Measurements from ENCODE around the gene E2F2.
A peak's percentile ranks its signal among the peaks of the same experiment; 100 is the strongest.

E2F2 gene

DNA sequence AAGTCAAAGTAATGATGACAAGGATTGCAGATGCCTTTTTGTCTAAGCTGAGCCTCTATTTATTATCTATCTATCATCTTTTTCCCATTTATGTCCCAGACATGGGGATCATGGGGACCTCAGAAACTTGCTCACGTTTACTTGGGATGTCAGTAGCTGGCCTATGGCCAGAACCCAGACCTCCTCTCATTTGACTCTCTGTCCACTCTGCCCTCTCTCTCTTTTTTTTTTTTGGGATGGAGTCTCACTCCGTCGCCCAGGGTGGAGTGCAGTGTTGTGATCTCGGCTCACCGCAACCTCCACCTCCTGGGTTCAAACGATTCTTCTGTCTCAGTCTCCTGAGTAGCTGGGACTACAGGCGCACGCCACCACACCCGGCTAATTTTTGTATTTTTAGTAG lies 32.0 kb upstream of the E2F2 start:
- no peak for DNase-seq (ENCODE audit: low read depth)

DNA sequence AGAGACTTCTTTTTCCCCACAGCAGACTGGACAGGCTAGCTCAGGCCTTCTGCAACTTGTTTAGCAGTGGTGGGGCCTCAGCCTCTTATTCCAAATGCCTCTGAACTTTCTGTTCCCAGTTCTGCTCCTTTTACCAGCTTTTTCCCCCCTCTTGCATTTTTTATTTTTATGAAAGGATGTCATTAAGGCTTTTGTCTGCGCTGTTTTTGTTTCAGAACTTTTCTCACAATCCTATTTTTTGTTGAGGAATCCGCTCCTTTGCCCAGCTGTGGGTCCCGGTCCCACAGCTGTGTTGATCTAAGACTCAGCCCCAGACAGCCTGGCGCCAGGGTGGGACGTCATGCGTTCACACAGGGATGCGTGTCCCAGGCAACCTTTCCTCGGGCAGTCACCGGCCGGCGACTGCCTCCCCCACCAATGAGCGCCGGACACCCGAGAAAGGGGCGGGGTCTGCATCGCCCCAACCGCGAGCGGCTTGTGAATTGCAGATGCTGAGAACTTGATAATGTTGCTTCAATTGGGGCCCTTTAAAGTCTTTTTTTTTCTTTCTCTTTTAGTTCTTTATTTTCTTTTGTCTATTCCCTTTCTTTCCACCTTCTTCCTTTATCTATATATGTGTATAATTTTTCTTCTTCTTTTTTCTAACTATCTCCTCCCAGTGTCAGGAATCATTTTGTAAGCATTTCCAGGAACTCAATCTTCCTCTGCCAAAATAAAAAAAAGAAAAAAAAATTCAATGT lies 31.3 kb upstream of the E2F2 start:
- DNase-seq (ENCODE audit: low read depth): no peak

- DNase-seq (ENCODE audit: low read depth): no peak
Observed at GRCh38 chr1:23561813-23562100, 30.7 kb upstream of the E2F2 start.

DNA sequence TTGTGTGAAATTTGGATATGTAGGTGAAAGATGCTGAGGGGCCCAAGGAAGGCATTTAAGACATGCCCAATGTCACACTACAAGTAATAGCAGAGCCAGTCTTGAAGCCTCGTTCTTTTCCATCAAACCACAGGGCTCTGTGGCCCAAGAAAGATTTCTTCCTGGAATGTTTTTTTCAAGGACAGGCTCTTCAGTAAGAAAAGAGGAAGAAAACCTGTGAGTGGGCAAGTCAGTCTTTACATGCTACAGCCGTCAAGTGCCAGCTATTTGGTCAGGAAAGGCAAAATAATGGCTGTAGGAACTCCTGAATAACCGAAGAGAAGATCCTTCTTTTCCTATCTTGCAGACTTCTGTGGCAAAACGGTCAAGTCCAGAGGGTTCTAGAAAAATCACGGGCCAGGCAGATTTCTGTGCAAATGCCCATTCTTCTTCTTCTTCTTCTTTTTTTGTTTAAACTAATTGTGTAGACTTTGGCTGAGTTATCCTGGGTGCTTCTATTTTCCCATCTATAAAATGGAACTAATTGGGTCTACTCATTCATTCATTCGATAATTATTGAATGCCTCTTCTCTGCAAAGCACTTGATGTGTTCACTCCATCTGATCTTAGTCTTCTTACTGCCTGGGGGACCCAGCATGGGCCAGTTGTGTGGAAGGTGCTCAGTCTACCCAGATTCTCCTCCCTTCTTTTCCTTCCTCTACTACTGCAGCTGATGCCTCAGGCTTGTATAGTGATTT lies 30.2 kb upstream of the E2F2 start:
- no peak for DNase-seq (ENCODE audit: low read depth)

DNA sequence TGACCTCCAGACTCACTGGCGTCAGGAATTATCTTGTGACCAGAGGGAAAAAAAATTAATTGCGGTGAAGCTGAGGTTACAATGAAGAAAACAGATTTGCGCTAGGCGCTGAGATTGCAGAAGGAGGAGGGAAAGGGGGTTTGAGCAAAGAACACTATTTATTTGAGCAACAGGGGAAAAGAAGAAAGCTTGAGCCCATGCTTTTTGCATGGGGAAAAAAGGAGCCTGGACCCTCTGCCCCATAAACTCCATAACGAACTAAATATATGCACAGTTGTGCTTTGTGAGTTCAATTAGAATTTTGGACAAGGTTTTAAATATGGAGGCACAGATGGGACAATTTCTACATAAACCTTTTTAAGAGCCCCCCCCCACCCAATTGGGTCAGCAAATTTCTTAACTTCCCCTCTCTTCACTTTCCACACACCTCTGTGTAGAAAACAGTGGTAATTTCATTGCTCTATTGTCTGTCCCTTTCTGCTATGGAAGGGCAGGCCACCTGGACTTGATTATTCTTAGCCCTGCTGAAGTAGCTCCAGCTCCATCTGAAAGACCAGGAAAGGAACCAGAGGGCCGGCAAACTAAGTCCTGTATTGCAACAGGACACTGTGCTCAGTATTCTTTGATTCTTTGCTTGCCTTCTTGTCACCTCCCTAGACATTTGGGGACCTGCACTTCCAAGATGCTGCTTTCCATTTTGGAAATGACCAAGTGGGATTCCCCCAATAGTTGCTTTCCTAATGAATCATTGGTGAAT lies 29.1 kb upstream of the E2F2 start:
- no peak for DNase-seq (ENCODE audit: low read depth)

DNA sequence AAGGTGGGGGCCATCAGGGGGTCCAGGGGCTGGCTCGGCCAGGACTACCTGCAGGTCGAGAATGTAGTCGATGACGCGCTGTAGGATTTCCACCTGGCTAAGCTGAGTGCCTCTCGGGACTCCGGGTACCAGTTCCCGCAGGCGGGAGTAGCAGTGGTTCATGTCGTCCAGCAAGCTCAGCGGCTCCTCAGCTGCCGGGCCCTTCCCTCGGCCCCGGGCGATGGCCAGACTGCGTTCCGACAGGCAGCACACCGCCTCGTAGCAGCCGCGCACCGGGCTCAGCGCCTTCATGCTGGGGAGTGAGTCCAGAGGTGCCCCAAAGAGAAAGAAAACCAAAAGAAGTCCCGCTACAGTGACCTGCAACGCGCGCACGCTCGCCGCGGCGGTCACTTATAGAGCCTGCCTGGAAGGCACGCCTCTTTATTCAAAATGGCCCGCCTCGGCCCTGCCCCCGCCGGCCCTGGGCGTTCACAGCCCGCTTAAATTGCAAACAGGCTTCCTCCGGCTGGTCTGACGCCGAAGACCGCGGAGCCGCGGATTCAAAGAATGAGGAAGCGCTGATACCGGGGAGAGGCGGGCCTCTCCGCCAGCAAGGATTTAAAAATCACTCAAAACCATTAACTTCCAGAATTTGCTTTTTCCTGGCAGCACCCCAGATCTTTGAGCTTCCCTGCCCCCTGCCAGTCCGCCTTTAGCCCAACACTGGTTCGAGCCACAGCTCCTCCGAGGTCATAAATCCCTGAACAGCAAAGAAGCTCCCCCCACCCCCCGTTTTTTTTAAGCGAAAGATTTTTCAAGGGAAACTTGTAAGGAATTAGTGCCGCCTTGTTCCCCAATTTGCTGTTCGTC lies 28.3 kb upstream of the E2F2 start, which contains the start of gene ID3:
Gene ID3 (minus strand): TSS at position 366 of the 849 bp plus-strand sequence. CDS start 75 bp downstream, at position 291.
- DNase-seq (ENCODE audit: low read depth): peak; percentile 88

DNA sequence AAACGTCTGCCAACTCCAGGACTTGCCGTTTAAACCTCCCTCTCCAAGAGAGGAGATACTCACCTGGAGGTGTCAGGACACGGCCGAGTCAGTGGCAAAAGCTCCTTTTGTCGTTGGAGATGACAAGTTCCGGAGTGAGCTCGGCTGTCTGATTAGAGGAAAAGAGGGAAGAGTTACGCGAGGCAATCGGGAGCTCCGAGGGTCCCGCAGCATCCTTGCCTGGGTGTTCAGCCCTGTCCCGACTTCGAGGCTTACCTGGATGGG lies 27.8 kb upstream of the E2F2 start:
- no peak for DNase-seq (ENCODE audit: low read depth)

- DNase-seq (ENCODE audit: low read depth): peak; percentile 32
Observed at GRCh38 chr1:23558140-23558871, 27.3 kb upstream of the E2F2 start.

DNA sequence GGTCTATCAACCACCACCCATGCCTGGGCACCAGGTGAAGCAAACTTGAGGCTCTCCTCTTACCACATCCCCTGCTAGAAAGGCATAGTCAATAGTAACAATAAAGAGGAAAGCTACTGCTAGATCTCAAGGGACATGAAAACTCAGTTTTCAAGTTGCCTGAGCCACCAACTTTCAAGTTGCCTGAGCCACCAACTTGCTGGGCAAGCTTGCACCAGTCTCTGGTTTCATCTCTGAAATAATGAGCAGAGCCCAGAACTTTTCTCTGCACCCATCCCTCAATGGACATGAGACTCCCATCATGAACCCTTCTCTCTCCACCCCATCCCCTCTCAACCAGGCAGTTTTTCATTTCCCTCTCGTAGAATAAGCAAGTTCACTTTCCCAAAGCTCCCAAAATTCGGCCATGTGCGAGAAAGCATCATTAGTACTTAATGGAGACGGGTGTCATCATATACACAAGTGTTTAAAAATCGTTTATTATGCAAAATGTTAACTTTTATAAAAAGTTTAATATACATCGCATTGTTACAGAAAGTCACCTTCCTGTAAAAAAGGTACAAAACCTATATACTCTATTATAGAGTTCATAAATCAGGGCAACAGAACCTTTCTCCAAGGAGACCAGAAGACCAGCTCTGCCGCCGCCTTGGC lies 26.6 kb upstream of the E2F2 start:
- no peak for DNase-seq (ENCODE audit: low read depth)

DNA sequence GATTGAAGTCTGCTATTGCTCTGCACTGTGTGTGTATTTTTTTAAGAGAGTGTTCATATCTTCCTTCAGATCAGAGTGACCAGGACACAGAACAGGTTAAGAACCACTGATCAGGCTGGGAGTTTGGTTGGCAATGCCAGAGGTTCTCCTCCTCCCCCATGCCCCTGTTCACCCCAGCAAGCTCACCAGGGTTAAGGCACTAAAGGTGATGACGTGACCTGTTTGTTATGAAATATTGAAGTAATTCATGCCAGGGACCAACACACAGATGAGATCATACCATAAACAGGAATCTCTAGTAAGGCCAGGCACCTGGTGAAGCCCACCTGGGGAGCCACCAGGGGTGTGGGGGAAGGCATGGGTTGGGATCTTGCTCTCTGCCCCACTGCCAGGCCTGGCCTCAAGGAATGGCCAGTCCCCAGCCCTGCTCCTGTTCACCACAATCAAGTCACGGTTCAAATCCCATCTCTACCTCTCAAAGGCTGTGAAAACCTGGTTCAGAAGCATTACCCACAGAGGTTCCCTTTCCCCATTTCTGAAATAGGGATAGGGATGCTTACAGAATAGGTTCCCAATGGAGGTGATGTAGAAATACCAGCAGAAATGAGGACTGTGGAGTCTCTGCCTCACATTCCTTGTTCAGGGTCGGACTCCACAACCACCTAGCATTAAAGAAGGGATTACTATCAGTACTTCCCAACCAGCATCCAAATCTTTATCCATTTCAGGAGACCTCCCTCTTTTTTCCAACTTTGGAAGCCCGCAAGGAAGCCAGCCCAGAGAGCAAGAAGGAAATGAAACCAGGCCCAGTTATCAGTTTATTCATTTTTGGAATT lies 25.8 kb upstream of the E2F2 start:
- no peak for DNase-seq (ENCODE audit: low read depth)

DNA sequence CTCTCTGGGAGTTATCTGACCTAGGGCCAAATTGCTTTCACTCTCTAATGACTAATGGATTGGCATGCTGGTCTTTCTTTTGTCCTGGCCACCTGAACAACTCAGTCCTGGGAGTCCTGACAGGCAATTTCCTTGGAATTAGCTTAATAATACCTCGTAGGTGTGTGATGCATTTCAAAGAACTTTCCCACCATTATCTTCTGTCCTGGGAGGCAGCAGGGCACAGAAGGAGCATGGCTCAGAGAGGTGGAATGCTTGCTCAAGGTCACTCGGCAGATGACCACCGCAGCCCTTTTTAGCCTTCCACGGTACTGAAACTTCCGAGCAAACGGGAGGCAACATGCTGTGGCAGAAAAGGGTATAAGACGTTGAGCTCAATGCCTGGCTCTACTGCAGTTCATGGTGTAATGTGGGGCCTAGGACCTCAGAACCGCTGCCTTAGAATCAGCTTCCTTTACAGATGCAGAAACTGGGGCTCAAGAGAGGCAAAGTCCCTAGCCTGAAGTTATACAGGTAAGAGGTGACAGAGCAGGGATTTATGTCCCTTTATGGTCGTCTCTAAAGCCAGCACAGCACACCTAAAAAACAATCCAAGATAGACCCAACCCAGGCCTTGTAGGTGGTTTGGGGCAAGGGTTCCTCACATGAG lies 25.1 kb upstream of the E2F2 start:
- DNase-seq (ENCODE audit: low read depth): no peak

DNA sequence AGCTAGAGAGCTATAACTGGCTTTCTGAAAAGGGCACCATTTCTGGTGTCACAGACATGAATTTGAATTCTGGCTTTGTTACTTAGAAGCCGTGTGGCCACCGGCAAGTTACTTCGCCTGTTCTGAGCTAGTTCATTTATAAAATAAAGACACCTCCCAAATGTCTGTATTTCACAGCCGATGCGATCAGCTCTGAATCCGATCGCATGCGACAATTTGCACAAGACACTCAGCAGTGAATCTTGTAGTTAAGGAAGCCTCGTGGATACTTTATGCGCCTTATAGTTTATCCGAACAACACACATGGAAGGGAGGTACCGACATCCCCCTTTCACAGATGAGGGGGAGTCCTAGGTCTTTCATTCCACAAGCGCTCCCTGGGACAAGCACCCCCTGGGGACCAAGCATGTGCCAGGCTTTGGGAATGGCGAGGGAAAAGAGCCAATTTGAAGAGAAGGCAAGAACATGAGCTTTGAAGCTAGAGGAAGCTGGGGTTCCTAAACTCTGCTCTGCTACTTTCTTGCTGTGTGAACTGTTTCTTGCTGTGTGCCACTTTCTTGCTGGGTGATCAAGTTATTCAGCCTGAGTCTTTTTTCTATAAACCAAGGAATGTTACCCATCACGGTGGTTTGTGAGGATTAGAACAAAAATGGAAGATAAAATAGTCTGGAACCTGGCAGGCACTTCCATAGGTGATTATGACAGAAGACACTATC lies 24.4 kb upstream of the E2F2 start:
- DNase-seq (ENCODE audit: low read depth): no peak

DNA sequence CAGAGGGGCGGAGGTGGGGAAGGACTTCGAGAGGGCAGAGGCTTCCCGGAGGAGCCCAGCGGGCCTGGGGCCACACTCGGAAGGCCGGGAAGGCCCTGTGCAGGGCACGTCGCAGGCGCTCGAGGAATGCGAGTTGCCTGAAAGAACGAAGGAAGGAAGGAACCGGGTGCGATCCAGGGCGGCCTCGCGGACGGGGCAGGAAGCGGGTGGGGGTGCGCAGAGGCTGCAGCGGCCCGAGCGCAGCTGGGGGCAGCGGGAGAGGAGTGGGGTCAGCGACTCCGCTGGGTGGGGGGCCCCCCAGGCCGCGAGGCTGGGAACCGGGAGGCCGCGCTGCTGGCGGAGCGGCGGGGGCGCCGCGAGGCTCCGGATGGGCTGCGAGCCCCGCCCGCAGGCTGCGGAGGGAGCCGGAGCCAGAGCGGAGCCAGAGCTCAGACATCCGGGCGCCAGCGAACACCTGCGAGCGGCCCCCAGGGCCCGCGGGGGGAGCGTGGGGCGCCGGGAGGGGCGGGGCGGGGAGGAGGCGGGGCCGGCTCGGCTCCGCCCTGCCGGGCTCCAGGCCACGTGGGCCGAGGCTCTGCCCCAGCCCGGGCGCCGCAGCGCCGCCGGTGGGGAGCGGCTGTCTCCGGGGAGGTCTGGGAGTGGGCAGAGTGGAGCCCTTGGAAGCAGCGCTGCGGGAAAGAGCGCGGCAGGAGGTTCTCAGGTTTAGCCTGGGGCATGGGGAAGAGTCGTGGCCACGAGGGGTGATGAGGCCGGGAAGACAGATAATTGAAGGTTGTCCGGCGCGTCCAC lies 23.6 kb upstream of the E2F2 start:
- DNase-seq (ENCODE audit: low read depth): peak; percentile 71

- no peak for DNase-seq (ENCODE audit: low read depth)
Observed at GRCh38 chr1:23554127-23554480, 23.1 kb upstream of the E2F2 start.

DNA sequence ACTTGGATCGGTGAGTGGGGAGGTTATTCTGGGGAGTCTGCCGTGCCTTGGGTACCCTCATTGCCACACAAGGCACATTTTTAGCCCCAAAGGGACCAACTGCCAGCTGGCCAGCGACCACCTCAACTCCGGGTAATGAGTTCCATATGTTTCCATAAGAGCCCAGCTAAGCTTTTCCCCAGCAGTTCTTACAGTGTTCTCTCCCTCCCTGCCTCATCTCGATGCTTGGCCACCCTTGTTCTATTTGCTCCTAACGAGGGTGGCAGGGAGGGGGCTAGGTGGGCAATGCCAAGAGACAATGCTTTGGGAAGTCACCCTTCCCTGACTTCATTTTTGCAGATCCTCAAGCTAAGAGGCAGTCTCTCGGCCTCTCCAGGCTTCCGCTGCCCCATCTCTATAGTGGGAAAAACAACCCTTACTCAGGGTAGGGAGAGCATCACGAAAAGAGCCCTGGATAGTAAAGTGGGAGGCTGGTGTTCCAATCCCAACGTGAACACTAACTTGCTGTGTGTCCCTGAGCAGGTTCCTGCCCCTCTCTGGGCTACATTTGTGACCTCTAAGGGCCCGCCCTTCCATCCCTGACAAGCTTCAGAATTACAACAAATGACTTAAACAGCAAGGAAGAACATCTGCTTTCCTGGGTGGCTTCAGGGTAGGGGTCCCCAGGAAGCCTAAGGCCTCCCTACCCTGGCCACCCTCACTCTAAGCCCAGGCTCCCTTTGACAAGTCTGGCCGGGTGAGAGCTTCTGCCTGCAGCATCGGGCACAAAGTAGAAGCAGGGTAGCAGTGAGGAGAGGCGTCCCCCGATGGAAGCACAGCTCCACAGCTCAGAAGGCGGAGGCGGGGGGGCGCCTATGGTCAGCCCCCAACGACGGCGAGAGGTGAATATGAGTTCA lies 22.4 kb upstream of the E2F2 start:
- DNase-seq (ENCODE audit: low read depth): no peak

DNA sequence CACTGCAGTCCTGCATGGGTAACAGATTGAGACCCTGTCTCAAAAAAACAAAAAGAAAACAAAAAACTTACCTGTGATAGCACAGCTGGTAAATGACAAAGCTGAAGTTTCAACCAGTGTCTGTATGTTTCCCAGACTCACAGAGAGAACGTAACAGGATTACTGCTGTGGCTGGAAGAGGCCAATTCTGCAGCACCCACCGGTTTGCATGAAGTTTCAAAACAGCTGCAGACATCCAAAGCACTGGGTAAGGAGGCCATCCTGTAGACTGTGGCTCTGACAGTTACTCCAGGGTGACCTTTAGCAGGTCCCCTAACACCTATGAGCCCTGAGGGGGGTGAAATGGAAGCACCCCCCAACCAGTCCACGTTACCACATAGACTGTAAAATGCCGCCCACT lies 20.8 kb upstream of the E2F2 start:
- no peak for DNase-seq (ENCODE audit: low read depth)

DNA sequence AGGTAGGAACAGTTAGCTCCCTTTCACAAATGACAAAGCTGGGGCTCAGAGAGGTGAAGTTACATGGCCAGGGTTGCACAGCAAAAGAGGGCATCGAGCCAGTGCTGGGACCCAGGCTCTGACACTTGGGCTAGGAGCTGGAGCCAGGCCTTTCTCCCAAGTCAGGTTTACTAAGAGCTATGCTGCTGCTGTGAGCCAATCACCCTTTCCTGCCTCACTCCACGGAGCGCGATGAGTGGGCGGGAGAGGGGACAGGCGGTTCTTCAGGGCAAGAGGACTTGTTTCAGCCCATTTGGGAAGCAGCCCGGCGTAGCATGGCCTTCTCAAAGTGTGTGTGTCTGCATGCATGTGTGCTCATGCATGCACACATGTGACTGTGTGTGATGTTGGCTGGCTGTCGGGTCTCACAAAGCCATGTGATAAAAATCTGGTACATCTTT lies 17.7 kb upstream of the E2F2 start:
- no peak for DNase-seq (ENCODE audit: low read depth)

Data from activated T-cell treated with anti-CD3 and anti-CD28 coated beads for 1 hour (primary cell).